Activated CD4-positive, alpha-beta T cell treated with anti-CD3 and anti-CD28 coated beads for 24 hours (primary cell): ENCODE data around the gene MAPRE3.

ENCODE experiments used
- DNase-seq, 2 donors: peaks; one replicate each; pipeline ENCODE4 v3.0.0-alpha.2; 2020; ENCODE audit warnings: low read depth in 2 of 2

MAPRE3 gene

GRCh38 chr2:26983746-26984145 is 13.3 kb downstream of the MAPRE3 start:
- no peak for DNase-seq

GRCh38 chr2:26985807-26986206 is 15.4 kb downstream of the MAPRE3 start:
- DNase-seq: no peak

- no peak for DNase-seq
These were observed 16.1 kb downstream of the MAPRE3 start for GRCh38 chr2:26986576-26986975.

- no peak for DNase-seq
These were observed 17.8 kb downstream of the MAPRE3 start for GRCh38 chr2:26988058-26988860.

GRCh38 chr2:26989156-26989555 is 18.7 kb downstream of the MAPRE3 start:
- no peak for DNase-seq

- no peak for DNase-seq
These were observed 21.3 kb downstream of the MAPRE3 start for GRCh38 chr2:26991717-26992116.

- no peak for DNase-seq
These were observed 23.3 kb downstream of the MAPRE3 start for GRCh38 chr2:26993768-26994167.

- no peak for DNase-seq
These were observed 24.5 kb downstream of the MAPRE3 start for GRCh38 chr2:26994983-26995382.

GRCh38 chr2:26997394-26997793 is 27.0 kb downstream of the MAPRE3 start:
- DNase-seq: no peak

GRCh38 chr2:26998323-26998722 is 27.9 kb downstream of the MAPRE3 start:
- no peak for DNase-seq

- DNase-seq: no peak
These were observed 29.8 kb downstream of the MAPRE3 start for GRCh38 chr2:27000228-27000627.

- no peak for DNase-seq
These were observed 30.6 kb downstream of the MAPRE3 start for GRCh38 chr2:27000995-27001394.

GRCh38 chr2:27001950-27002349 is 31.5 kb downstream of the MAPRE3 start:
- DNase-seq: no peak

- DNase-seq: no peak
These were observed 32.6 kb downstream of the MAPRE3 start for GRCh38 chr2:27003007-27003406.

GRCh38 chr2:27003857-27004256 is 33.4 kb downstream of the MAPRE3 start:
- DNase-seq: no peak

- DNase-seq: no peak
These were observed 36.4 kb downstream of the MAPRE3 start for GRCh38 chr2:27006602-27007415.

GRCh38 chr2:27007416-27008374 is 37.3 kb downstream of the MAPRE3 start:
- no peak for DNase-seq

- DNase-seq: no peak
These were observed 38.2 kb downstream of the MAPRE3 start for GRCh38 chr2:27008678-27009077.

GRCh38 chr2:27009083-27009482 is 38.6 kb downstream of the MAPRE3 start:
- no peak for DNase-seq

- DNase-seq: no peak
These were observed 39.3 kb downstream of the MAPRE3 start for GRCh38 chr2:27009716-27010115.

- no peak for DNase-seq
These were observed 39.7 kb downstream of the MAPRE3 start for GRCh38 chr2:27010139-27010538.

- DNase-seq: no peak
These were observed 43.3 kb downstream of the MAPRE3 start for GRCh38 chr2:27013738-27014137.
